HG02973 (cell line): Measurements from ENCODE around the gene TFRC.
"Not testable (repeated sequence)": the region's sequence is repeated elsewhere in the genome, so short reads cannot be mapped to it uniquely, and the experiment has no call there.

Experiments
- ATAC-seq: cut with Tn5 transposase; IDR thresholded peaks from one replicate; pipeline ENCODE4 v1.9.1; 2021; ENCODE audit warnings: moderate library complexity; ENCODE audit not compliant: unreplicated experiment

The TFRC gene

GRCh38 chr3:196081834-196082618 is at the start of gene TFRC:
Gene TFRC, minus strand, starts transcription at chr3:196082090. Its CDS starts 4,991 bp downstream, at chr3:196077099.
- peak; percentile 76 for ATAC-seq

GRCh38 chr3:196128172-196128843 is 46.4 kb upstream of the TFRC start:
- no peak for ATAC-seq

- no peak for ATAC-seq
Measured at GRCh38 chr3:196127308-196128040, 45.6 kb upstream of the TFRC start.

- ATAC-seq: no peak
Measured at GRCh38 chr3:196124608-196125007, 42.7 kb upstream of the TFRC start.

GRCh38 chr3:196122688-196123046 is 40.8 kb upstream of the TFRC start:
- no peak for ATAC-seq

- no peak for ATAC-seq
Measured at GRCh38 chr3:196122021-196122687, 40.3 kb upstream of the TFRC start.

GRCh38 chr3:196121066-196121465 is 39.2 kb upstream of the TFRC start:
- no peak for ATAC-seq

GRCh38 chr3:196120291-196120951 is 38.5 kb upstream of the TFRC start:
- no peak for ATAC-seq

GRCh38 chr3:196117809-196118208 is 35.9 kb upstream of the TFRC start:
- ATAC-seq: no peak

GRCh38 chr3:196115678-196116083 is 33.8 kb upstream of the TFRC start:
- ATAC-seq: peak; percentile 49

- ATAC-seq: peak; percentile 54
Measured at GRCh38 chr3:196111939-196112386, 30.1 kb upstream of the TFRC start.

- no peak for ATAC-seq
Measured at GRCh38 chr3:196108075-196108743, 26.3 kb upstream of the TFRC start.

- not testable (repeated sequence) for ATAC-seq
Measured at GRCh38 chr3:196104707-196105106, 22.8 kb upstream of the TFRC start.

GRCh38 chr3:196098365-196098980 is 16.6 kb upstream of the TFRC start:
- ATAC-seq: not testable (repeated sequence)

- no peak for ATAC-seq
Measured at GRCh38 chr3:196097373-196098154, 15.7 kb upstream of the TFRC start.

- ATAC-seq: peak; percentile 81
Measured at GRCh38 chr3:196096382-196096953, 14.6 kb upstream of the TFRC start.

- no peak for ATAC-seq
Measured at GRCh38 chr3:196093317-196094111, 11.6 kb upstream of the TFRC start.

- no peak for ATAC-seq
Measured at GRCh38 chr3:196087906-196088305, 6.0 kb upstream of the TFRC start.
